Activated CD4-positive, alpha-beta T cell treated with anti-CD3 and anti-CD28 coated beads for 36 hours (primary cell): ENCODE data around the gene SLC17A5. TPM values are rescaled to one million over a fixed set of nuclear protein-coding genes. Genes with fewer than 3 reads are reported as not detected.
"Not testable (repeated sequence)": the region's sequence is repeated elsewhere in the genome, so short reads cannot be mapped to it uniquely, and the experiment has no call there.

Experiments
- ATAC-seq: fragments of 200-7000 bp; cut with Tn5 transposase; one replicate; pipeline ENCODE4 v1.10.0; 2021; ENCODE audit warnings: mild to moderate bottlenecking, moderate library complexity
- CTCF ChIA-PET: fragments of 350-600 bp; sonication (Branson Sonifier 250); formaldehyde crosslinking; loops from one replicate; lab custom pipeline; 2021; ENCODE audit warnings: antibody characterized with exemption; lab: Charles Lee
- POLR2A ChIA-PET: fragments of 350-600 bp; sonication (Branson Sonifier 250); formaldehyde crosslinking; loops from one replicate; lab custom pipeline; 2021; ENCODE audit warnings: antibody characterized with exemption, inconsistent platforms; lab: Charles Lee
- DNase-seq: peaks from one replicate; pipeline ENCODE4 v3.0.0-alpha.2; 2020
- H3K27ac Mint-ChIP-seq: one replicate; pipeline ENCODE4 v1.8.0; 2021; ENCODE audit warnings: mixed read lengths
- H3K27me3 Mint-ChIP-seq: one replicate; pipeline ENCODE4 v1.8.0; 2021; ENCODE audit warnings: mixed read lengths
- H3K36me3 Mint-ChIP-seq: one replicate; pipeline ENCODE4 v1.8.0; 2021; ENCODE audit warnings: low read depth, mixed read lengths
- H3K4me1 Mint-ChIP-seq: one replicate; pipeline ENCODE4 v1.8.0; 2021; ENCODE audit warnings: mixed read lengths
- H3K4me3 Mint-ChIP-seq: one replicate; pipeline ENCODE4 v1.8.0; 2021; ENCODE audit warnings: mild to moderate bottlenecking, moderate library complexity, mixed read lengths
- H3K9me3 Mint-ChIP-seq: one replicate; pipeline ENCODE4 v1.8.0; 2021; ENCODE audit warnings: low read depth, mixed read lengths
- intact Hi-C, 2 experiments: fragments of 100-400 bp; cut with DNase I in 1 of 2; cut with micrococcal nuclease in 1 of 2; formaldehyde crosslinking; loops; one replicate each; pipeline versions ENCODE4 v1.14.2 to v1.15.1; 2022 to 2024; cut with DNase I, micrococcal nuclease
- total RNA-seq, 2 experiments: library from RNA; stranded (reverse); gene quantifications; one replicate each; pipeline ENCODE4 v1.2.3, GENCODE V29; 2021

SLC17A5 gene
- total RNA-seq, 2 experiments from 2014 or later, result 3.2 to 4.0 TPM

- CTCF ChIA-PET, result interaction anchor here (0.8 to 2.0 kb wide), 3 partner anchors 9 to 129 kb away, joined by 3 to 18 read pairs (median 3); partner anchors contain the start of gene SLC17A5
- Mint-ChIP-seq H3K27ac (no peak overlapping the region), H3K4me1 (peaks cover 14% of the 10 kb centered on the region), H3K27me3 (no peaks in the 10 kb centered on the region), H3K36me3 (peaks cover 14% of the 10 kb centered on the region), H3K4me3 (no peak overlapping the region), H3K9me3 (no peaks in the 10 kb centered on the region)
- POLR2A ChIA-PET, result no interaction called here
- intact Hi-C loops, result no loop called here
- ATAC-seq (no peak), DNase-seq (no peak)
Observed at GRCh38 chr6:73644030-73644429, 9.8 kb downstream of the SLC17A5 start.

DNA sequence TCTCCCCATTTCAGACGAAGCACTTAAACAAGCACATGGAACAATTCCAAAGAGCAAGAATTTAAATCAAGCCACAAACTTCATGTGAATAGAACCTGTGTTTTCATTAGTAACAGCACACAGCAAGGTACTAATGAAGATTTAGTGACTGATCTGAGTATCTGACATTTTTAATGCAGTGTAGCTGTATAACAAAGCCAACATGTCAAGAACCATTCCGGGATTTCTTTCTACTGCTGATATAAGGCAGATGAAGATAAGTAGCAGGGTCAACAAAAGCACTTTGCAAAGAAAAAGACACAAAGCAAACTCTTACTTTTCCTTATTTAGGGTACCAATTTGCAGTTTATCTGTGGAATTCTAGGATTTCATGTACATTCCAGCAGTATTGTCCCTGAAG lies 11.3 kb downstream of the SLC17A5 start:
- H3K4me3 Mint-ChIP-seq, result no peak overlapping the region
- H3K27me3 Mint-ChIP-seq, result no peaks in the 10 kb centered on the region
- intact Hi-C loops, result no loop called here
- ChIA-PET CTCF (no interaction called here), POLR2A (no interaction called here)
- no peak for DNase-seq
- H3K9me3 Mint-ChIP-seq, result no peaks in the 10 kb centered on the region
- no peak for ATAC-seq
- H3K27ac Mint-ChIP-seq, result no peak overlapping the region
- H3K36me3 Mint-ChIP-seq, result peaks cover 14% of the 10 kb centered on the region
- peaks cover 10% of the 10 kb centered on the region for H3K4me1 Mint-ChIP-seq

DNA sequence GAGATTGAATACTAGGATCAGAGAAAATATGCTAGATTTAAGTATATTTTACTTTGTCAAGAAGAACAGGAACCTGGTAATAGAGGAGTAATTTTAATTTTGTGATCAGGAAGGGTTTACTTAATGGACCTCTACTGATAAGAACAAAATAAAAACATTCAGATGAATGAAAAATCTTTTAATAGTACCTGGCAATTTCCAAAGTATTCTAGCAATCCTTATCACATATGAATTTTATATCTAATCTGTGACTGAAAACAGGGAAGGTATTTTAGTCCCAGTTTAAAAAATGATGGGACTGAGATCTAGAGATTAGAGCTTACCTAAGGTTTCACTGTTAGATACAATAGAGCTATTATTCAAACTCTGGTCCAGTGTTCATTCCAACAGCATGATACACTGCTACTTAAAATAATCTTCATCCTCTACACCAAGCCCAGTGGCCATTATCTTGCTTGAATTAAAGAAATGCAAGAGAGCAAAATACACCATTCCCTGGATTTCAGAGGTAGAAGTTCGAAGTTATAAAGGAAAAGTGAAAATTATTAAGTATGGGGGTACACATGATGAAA lies 13.5 kb downstream of the SLC17A5 start:
- ChIA-PET CTCF (interaction anchor here (1.8 kb wide), 1 partner anchor 8 kb away, joined by 10 read pairs; no protein-coding TSS in a partner anchor), POLR2A (no interaction called here)
- intact Hi-C loops, result no loop called here
- no peak for DNase-seq
- Mint-ChIP-seq H3K27ac (no peak overlapping the region), H3K4me1 (peaks cover 6% of the 10 kb centered on the region), H3K9me3 (no peaks in the 10 kb centered on the region), H3K4me3 (no peak overlapping the region), H3K36me3 (peaks cover 22% of the 10 kb centered on the region), H3K27me3 (no peaks in the 10 kb centered on the region)
- ATAC-seq, result no peak

GRCh38 chr6:73639040-73639439 lies 14.8 kb downstream of the SLC17A5 start:
- ATAC-seq, result no peak
- Mint-ChIP-seq H3K4me3 (no peak overlapping the region), H3K4me1 (no peaks in the 10 kb centered on the region), H3K9me3 (no peaks in the 10 kb centered on the region), H3K27me3 (no peaks in the 10 kb centered on the region), H3K36me3 (peaks cover 22% of the 10 kb centered on the region), H3K27ac (no peak overlapping the region)
- ChIA-PET CTCF (interaction anchor here (0.6 to 0.9 kb wide), 2 partner anchors 13 to 23 kb away, joined by 4 read pairs; no protein-coding TSS in a partner anchor), POLR2A (interaction anchor here (0.8 kb wide), 1 partner anchor 16 kb away, joined by 4 read pairs; no protein-coding TSS in a partner anchor)
- intact Hi-C loops, result no loop called here
- DNase-seq, result no peak

- Mint-ChIP-seq H3K4me1 (no peaks in the 10 kb centered on the region), H3K4me3 (no peak overlapping the region), H3K27ac (no peak overlapping the region), H3K9me3 (no peaks in the 10 kb centered on the region), H3K27me3 (no peaks in the 10 kb centered on the region), H3K36me3 (peaks cover 20% of the 10 kb centered on the region)
- POLR2A ChIA-PET, result interaction anchor here (1.2 kb wide), 1 partner anchor 12 kb away, joined by 3 read pairs; no protein-coding TSS in a partner anchor
- ATAC-seq (no peak), DNase-seq (no peak)
- intact Hi-C loops, result no loop called here
- CTCF ChIA-PET, result interaction anchor here (1.3 to 1.5 kb wide), 2 partner anchors 15 to 192 kb away, joined by 3 to 6 read pairs; no protein-coding TSS in a partner anchor
Observed at GRCh38 chr6:73637404-73637803, 16.4 kb downstream of the SLC17A5 start.

DNA sequence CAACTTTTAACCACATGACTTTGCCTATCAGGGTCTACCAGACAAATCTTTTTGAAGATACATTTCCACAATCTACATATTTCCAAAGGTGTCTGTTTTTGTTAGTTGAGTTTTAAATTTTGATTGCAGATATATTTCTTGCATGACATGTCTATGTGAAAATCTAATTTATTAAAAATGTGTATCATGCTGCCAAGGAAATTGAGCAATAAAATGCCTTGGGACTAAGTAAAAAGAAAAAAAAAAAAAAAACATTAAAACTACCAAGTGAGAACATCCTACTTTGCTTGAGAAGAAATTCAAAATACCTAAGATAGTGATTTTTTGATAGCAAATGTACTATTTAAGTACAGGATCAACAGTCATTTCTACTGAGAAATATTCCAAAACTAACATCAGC lies 17.7 kb downstream of the SLC17A5 start:
- ChIA-PET CTCF (interaction anchor here (1.0 to 1.1 kb wide), 2 partner anchors 8 to 17 kb away, joined by 3 to 6 read pairs; no protein-coding TSS in a partner anchor), POLR2A (no interaction called here)
- Mint-ChIP-seq H3K4me1 (no peaks in the 10 kb centered on the region), H3K4me3 (no peak overlapping the region), H3K27ac (no peak overlapping the region), H3K27me3 (no peaks in the 10 kb centered on the region), H3K9me3 (no peaks in the 10 kb centered on the region), H3K36me3 (peaks cover 24% of the 10 kb centered on the region)
- DNase-seq (no peak), ATAC-seq (no peak)
- intact Hi-C loops, result no loop called here

- ATAC-seq (no peak), DNase-seq (no peak)
- ChIA-PET POLR2A (no interaction called here), CTCF (interaction anchor here (0.5 to 2.1 kb wide), 10 partner anchors 9 to 142 kb away, joined by 3 to 10 read pairs (median 4); no protein-coding TSS in a partner anchor)
- Mint-ChIP-seq H3K36me3 (peaks cover 24% of the 10 kb centered on the region), H3K4me1 (no peaks in the 10 kb centered on the region), H3K4me3 (no peak overlapping the region), H3K9me3 (no peaks in the 10 kb centered on the region), H3K27ac (no peak overlapping the region), H3K27me3 (no peaks in the 10 kb centered on the region)
- intact Hi-C loops, result no loop called here
Observed at GRCh38 chr6:73632346-73632745, 21.4 kb downstream of the SLC17A5 start.

DNA sequence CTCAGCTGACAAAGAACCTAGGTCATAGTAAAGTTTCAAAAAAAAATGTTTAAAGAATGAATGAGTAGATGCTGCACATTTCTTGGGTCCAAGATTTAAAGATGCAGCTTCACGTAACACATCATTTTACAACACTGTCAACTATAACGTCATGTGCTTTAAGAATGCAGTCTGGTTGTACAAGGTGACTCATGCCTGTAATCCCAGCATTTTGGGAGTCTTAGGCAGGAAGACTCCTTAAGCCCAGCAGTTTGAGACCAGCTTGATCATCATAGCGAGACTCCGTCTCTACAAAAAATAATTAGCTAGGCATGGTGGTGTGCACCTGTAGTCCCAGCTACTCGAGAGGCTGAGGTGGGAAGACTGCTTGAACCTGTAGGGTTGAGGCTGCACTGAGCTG lies 21.9 kb downstream of the SLC17A5 start:
- intact Hi-C loops, result no loop called here
- Mint-ChIP-seq H3K36me3 (peaks cover 22% of the 10 kb centered on the region), H3K27ac (no peak overlapping the region), H3K27me3 (no peaks in the 10 kb centered on the region), H3K9me3 (no peaks in the 10 kb centered on the region), H3K4me3 (no peak overlapping the region), H3K4me1 (no peaks in the 10 kb centered on the region)
- DNase-seq, result no peak
- no peak for ATAC-seq
- ChIA-PET POLR2A (no interaction called here), CTCF (interaction anchor here (0.7 to 2.1 kb wide), 7 partner anchors 10 to 21 kb away, joined by 3 to 10 read pairs (median 3); no protein-coding TSS in a partner anchor)

DNA sequence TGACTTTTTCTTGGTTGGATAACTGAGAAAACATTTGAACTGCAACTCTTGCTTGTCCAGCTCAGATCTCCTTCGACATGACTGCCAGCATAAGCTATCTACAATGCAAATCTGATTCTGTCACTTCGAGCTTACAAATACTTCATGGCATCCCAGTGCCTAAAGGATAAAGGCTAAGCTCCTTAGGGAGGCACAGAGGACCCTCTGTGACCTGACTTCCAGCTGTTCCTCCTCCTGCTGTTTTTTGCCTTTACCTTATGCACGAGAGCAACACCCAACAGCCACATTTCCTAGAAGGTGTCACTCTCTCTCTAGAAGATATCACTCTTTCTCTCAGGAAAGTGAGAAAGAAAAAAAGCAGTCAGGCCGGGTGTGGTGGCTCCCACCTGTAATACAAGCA lies 23.4 kb downstream of the SLC17A5 start:
- H3K27ac Mint-ChIP-seq, result no peak overlapping the region
- POLR2A ChIA-PET, result no interaction called here
- DNase-seq, result no peak

GRCh38 chr6:73624896-73625295 lies 28.9 kb downstream of the SLC17A5 start:
- H3K36me3 Mint-ChIP-seq, result peaks cover 1% of the 10 kb centered on the region
- H3K27ac Mint-ChIP-seq, result no peak overlapping the region
- ChIA-PET CTCF (interaction anchor here (1.2 kb wide), 1 partner anchor 51 kb away, joined by 4 read pairs; no protein-coding TSS in a partner anchor), POLR2A (no interaction called here)
- H3K4me1 Mint-ChIP-seq, result peaks cover 3% of the 10 kb centered on the region
- intact Hi-C loops, result no loop called here
- DNase-seq (no peak), ATAC-seq (no peak)
- no peaks in the 10 kb centered on the region for H3K9me3 Mint-ChIP-seq
- H3K27me3 Mint-ChIP-seq, result no peaks in the 10 kb centered on the region
- no peak overlapping the region for H3K4me3 Mint-ChIP-seq

More for the DNA sequence above, 23.4 kb downstream of the SLC17A5 start:
- no peak for ATAC-seq
- no peaks in the 10 kb centered on the region for H3K9me3 Mint-ChIP-seq
- intact Hi-C loops, result no loop called here
- peaks cover 3% of the 10 kb centered on the region for H3K4me1 Mint-ChIP-seq
- no peaks in the 10 kb centered on the region for H3K27me3 Mint-ChIP-seq
- CTCF ChIA-PET, result interaction anchor here (0.6 kb wide), 1 partner anchor 124 kb away, joined by 5 read pairs; no protein-coding TSS in a partner anchor
- H3K36me3 Mint-ChIP-seq, result peaks cover 16% of the 10 kb centered on the region
- H3K4me3 Mint-ChIP-seq, result no peak overlapping the region

DNA sequence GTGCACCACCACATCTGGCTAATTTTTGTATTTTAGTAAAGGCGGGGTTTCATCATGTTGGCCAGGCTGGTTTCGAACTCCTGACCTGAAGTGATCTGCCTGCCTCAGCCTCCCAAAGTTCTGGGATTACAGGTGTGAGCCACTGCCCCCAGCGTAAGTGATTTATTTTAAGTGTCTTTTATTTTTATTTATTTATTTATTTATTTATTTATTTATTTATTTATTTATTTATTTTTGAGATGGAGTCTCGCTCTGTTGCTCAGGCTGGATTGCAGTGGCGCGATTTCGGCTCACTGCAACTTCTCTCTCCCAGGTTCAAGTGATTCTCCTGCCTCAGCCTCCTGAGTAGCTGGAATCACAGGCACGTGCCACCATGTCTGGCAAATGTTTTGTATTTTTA lies 30.3 kb downstream of the SLC17A5 start:
- POLR2A ChIA-PET, H3K9me3 Mint-ChIP-seq, H3K36me3 Mint-ChIP-seq, H3K27me3 Mint-ChIP-seq, H3K4me3 Mint-ChIP-seq, H3K27ac Mint-ChIP-seq, ATAC-seq, intact Hi-C loops, DNase-seq, H3K4me1 Mint-ChIP-seq: not testable (repeated sequence)
- CTCF ChIA-PET, result interaction anchor here (1.0 to 1.1 kb wide), 2 partner anchors 70 to 153 kb away, joined by 3 read pairs; no protein-coding TSS in a partner anchor

- intact Hi-C loops, POLR2A ChIA-PET, H3K9me3 Mint-ChIP-seq, H3K27me3 Mint-ChIP-seq, H3K4me1 Mint-ChIP-seq, H3K4me3 Mint-ChIP-seq, CTCF ChIA-PET, H3K36me3 Mint-ChIP-seq, ATAC-seq, H3K27ac Mint-ChIP-seq, DNase-seq: not testable (repeated sequence)
Observed at GRCh38 chr6:73618082-73618481, 35.7 kb downstream of the SLC17A5 start.
